H9 (cell line): ENCODE data around the gene PRAC2. TPM values are rescaled to one million over a fixed set of nuclear protein-coding genes. Genes with fewer than 3 reads are reported as not detected.

Experiments used
- DNase-seq: peaks from one replicate; pipeline ENCODE4 v3.0.0-alpha.2; 2017
- H2AFZ ChIP-seq: one replicate; pipeline ENCODE4 v1.6.1; 2013; ENCODE audit warnings: mild to moderate bottlenecking, low read length, control low read depth, moderate library complexity
- H2AK5ac ChIP-seq: 2 replicates; pipeline ENCODE4 v1.6.1; 2013; ENCODE audit warnings: low read length, control low read depth, mixed read lengths; ENCODE audit not compliant: insufficient read length
- H2BK120ac ChIP-seq: one replicate; pipeline ENCODE4 v1.6.1; 2013; ENCODE audit warnings: low read depth, mild to moderate bottlenecking, low read length, control low read depth, inconsistent platforms; ENCODE audit not compliant: poor library complexity, severe bottlenecking
- H2BK12ac ChIP-seq: 2 replicates; pipeline ENCODE4 v1.6.1; 2013; ENCODE audit warnings: low read length, control low read depth, mixed read lengths, low read depth; ENCODE audit not compliant: insufficient read length
- H2BK15ac ChIP-seq: 2 replicates; pipeline ENCODE4 v1.6.1; 2013; ENCODE audit warnings: low read depth, low read length, control low read depth
- H2BK20ac ChIP-seq: one replicate; pipeline ENCODE4 v1.6.1; 2013; ENCODE audit warnings: low read depth, mild to moderate bottlenecking, low read length, control low read depth, inconsistent platforms; ENCODE audit not compliant: poor library complexity, severe bottlenecking
- H2BK5ac ChIP-seq: 2 replicates; pipeline ENCODE4 v1.6.1; 2013; ENCODE audit warnings: low read length, control low read depth, mixed read lengths; ENCODE audit not compliant: insufficient read length
- H3K14ac ChIP-seq: 2 replicates; pipeline ENCODE4 v1.6.1; 2013; ENCODE audit warnings: low read length, control low read depth; ENCODE audit not compliant: insufficient read depth
- H3K18ac ChIP-seq: 2 replicates; pipeline ENCODE4 v1.6.1; 2013; ENCODE audit warnings: low read depth, mild to moderate bottlenecking, mixed read lengths, low read length, control low read depth; ENCODE audit not compliant: insufficient read length
- H3K23ac ChIP-seq: 2 replicates; pipeline ENCODE4 v1.6.1; 2013; ENCODE audit warnings: low read length, control low read depth, mixed read lengths, low read depth; ENCODE audit not compliant: insufficient read length
- H3K23me2 ChIP-seq: 2 replicates; pipeline ENCODE4 v1.6.1; 2013; ENCODE audit warnings: low read depth, mild to moderate bottlenecking, mixed read lengths, low read length, control low read depth; ENCODE audit not compliant: insufficient read length, poor library complexity, severe bottlenecking
- H3K27ac ChIP-seq: 2 replicates; pipeline ENCODE4 v1.5.1; 2013; ENCODE audit warnings: low read length, control low read depth, mixed read lengths, low read depth; ENCODE audit not compliant: insufficient read length
- H3K27me3 ChIP-seq: 2 replicates; pipeline ENCODE4 v1.6.1; 2013; ENCODE audit warnings: low read length, control low read depth, inconsistent platforms; ENCODE audit not compliant: insufficient read depth
- H3K4ac ChIP-seq: 2 replicates; pipeline ENCODE4 v1.6.1; 2013; ENCODE audit warnings: low read depth, mild to moderate bottlenecking, control low read depth, inconsistent platforms, low read length, moderate library complexity
- H3K4me1 ChIP-seq: 2 replicates; pipeline ENCODE4 v1.6.1; 2013; ENCODE audit warnings: low read length, control low read depth, inconsistent platforms; ENCODE audit not compliant: insufficient read depth
- H3K4me2 ChIP-seq: 2 replicates; pipeline ENCODE4 v1.6.1; 2013; ENCODE audit warnings: low read length, control low read depth, mixed read lengths; ENCODE audit not compliant: insufficient read length, insufficient read depth
- H3K56ac ChIP-seq: 2 replicates; pipeline ENCODE4 v1.6.1; 2013; ENCODE audit warnings: low read depth, mild to moderate bottlenecking, mixed read lengths, low read length, control low read depth; ENCODE audit not compliant: insufficient read length
- H3K79me1 ChIP-seq: 2 replicates; pipeline ENCODE4 v1.6.1; 2013; ENCODE audit warnings: low read depth, mild to moderate bottlenecking, moderate library complexity, low read length, control low read depth, inconsistent platforms; ENCODE audit not compliant: insufficient read depth, poor library complexity, severe bottlenecking
- H3K79me2 ChIP-seq: 2 replicates; pipeline ENCODE4 v1.6.1; 2013; ENCODE audit warnings: low read length, control low read depth, inconsistent platforms; ENCODE audit not compliant: insufficient read depth
- H3K9ac ChIP-seq: 2 replicates; pipeline ENCODE4 v1.6.1; 2013; ENCODE audit warnings: low read length, control low read depth, mixed read lengths; ENCODE audit not compliant: insufficient read length; ENCODE audit errors: extremely low read depth
- H3K9me3 ChIP-seq: one replicate; pipeline ENCODE4 v1.6.1; 2013; ENCODE audit warnings: low read depth, low read length, inconsistent platforms; ENCODE audit not compliant: control insufficient read depth
- H3T11ph ChIP-seq: one replicate; pipeline ENCODE4 v1.6.1; 2013; ENCODE audit warnings: mild to moderate bottlenecking, low read length, control low read depth, inconsistent platforms
- H4K20me1 ChIP-seq: one replicate; pipeline ENCODE4 v1.6.1; 2013; ENCODE audit not compliant: control insufficient read depth, insufficient read length, insufficient read depth
- H4K5ac ChIP-seq: 2 replicates; pipeline ENCODE4 v1.6.1; 2013; ENCODE audit warnings: low read depth, mild to moderate bottlenecking, mixed read lengths, low read length, control low read depth; ENCODE audit not compliant: insufficient read length
- H4K8ac ChIP-seq: replicated peaks from 2 replicates; pipeline ENCODE4 v1.6.1; 2013; ENCODE audit warnings: low read length, control low read depth, mixed read lengths, low read depth; ENCODE audit not compliant: insufficient read length
- H4K91ac ChIP-seq: 2 replicates; pipeline ENCODE4 v1.6.1; 2013; ENCODE audit warnings: low read depth, mild to moderate bottlenecking, moderate library complexity, mixed read lengths, low read length, control low read depth; ENCODE audit not compliant: insufficient read length
- H3K27ac Mint-ChIP-seq, 3 experiments: 2 replicates in 2 of 3; 3 replicates in 1 of 3; pipeline ENCODE4 v1.8.0; 2020 to 2021; ENCODE audit warnings: mixed read lengths in 3 of 3, mild to moderate bottlenecking in 1 of 3, moderate library complexity in 1 of 3
- H3K27me3 Mint-ChIP-seq: 2 replicates; pipeline ENCODE4 v1.8.0; 2021; ENCODE audit warnings: low read depth, mild to moderate bottlenecking, moderate library complexity, mixed read lengths
- H3K36me3 Mint-ChIP-seq, 3 experiments: 2 replicates in 2 of 3; 3 replicates in 1 of 3; pipeline ENCODE4 v1.8.0; 2020 to 2021; ENCODE audit warnings: low read depth in 3 of 3, mixed read lengths in 3 of 3; ENCODE audit not compliant: insufficient read depth in 1 of 3
- H3K4me1 Mint-ChIP-seq, 2 experiments: 2 replicates each; pipeline ENCODE4 v1.8.0; 2020; ENCODE audit warnings: mixed read lengths in 2 of 2
- H3K4me3 Mint-ChIP-seq, 2 experiments: 2 replicates in 1 of 2; 3 replicates in 1 of 2; pipeline ENCODE4 v1.8.0; 2020 to 2021; ENCODE audit warnings: mild to moderate bottlenecking in 2 of 2, mixed read lengths in 2 of 2, moderate library complexity in 1 of 2
- H3K9me3 Mint-ChIP-seq, 2 experiments: 2 replicates in 1 of 2; 3 replicates in 1 of 2; pipeline ENCODE4 v1.8.0; 2020; ENCODE audit warnings: mild to moderate bottlenecking in 2 of 2, mixed read lengths in 2 of 2, moderate library complexity in 1 of 2
- WGBS: extraction: QIAGEN DNeasy Blood & Tissue Kit; methylation state at CpG from one replicate; pipeline ENCODE4 v1.1.7; 2013; ENCODE audit warnings: missing lambda C conversion rate, low lambda C conversion rate, mixed read lengths; ENCODE audit not compliant: insufficient read length; ENCODE audit errors: extremely low coverage; 5-methylcytosine and 5-hydroxymethylcytosine counted together
- total RNA-seq: library from RNA; stranded (reverse); gene quantifications from 2 replicates; pipeline ENCODE4 v1.2.1, GENCODE V29; 2021
- TF ChIP-seq, protein P1 (sequence below): fragments of 200-600 bp; sonication (generic); conservative IDR thresholded peaks from 3 replicates; pipeline ENCODE4 v1.8.0; 2021; ENCODE audit warnings: antibody characterized with exemption, mild to moderate bottlenecking

Gene PRAC2
- total RNA-seq, 1 experiment from 2014 or later, result not detected

DNA sequence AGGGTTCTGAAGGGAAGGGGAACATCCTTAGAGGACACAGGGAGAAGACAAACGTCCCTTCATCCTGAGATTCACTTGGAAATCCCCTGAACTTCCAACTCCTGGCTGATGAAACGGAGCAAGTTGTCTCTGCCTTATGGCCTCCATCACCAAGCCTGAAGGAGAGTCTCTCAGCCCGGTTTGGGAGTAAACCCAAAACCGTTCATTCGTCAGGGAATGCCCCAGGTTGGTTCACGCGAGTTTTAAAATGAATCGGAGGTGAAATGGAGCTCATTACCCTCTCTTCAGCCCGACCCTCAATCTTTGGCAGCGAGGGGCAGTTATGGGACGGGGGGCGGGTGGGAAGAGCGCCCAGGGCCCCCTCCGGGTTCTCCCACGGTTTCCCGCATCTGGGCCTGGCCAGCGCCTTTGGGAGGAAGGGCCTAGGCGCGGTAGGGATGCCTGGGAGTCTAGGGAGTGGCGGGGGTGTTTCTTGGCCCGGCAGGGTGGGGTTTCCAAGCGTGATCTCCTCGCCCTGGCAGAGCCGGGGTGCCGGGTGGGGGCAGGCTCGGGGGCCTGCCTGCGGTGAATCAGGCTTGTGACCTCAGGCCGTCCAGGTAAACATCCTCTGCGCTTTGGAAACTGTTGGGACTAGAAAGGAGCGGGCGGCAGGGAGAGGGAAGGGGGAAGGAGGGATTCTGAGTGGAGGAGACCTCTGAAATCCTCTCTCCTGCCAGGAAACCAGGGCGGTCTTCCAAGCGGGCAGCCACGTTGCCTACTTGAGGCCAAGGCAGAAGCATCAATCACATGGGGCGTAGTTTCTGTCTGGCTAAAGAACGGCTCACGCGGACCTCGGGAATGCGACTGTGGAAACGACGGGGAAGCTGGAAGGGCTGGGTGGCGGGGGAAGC is 29.7 kb downstream of the PRAC2 start:
- H4K91ac ChIP-seq, result no peak overlapping the region
- H2BK12ac ChIP-seq, result no peak overlapping the region
- no peaks in the 10 kb centered on the region for H3K79me1 ChIP-seq
- no peak overlapping the region for H3K27ac ChIP-seq
- H3K18ac ChIP-seq, result no peak overlapping the region
- H3K79me2 ChIP-seq, result no peaks in the 10 kb centered on the region
- no peaks in the 10 kb centered on the region for H4K20me1 ChIP-seq
- WGBS, result no CpG with 5 or more reads among the region's 43 CpGs
- no peak overlapping the region for H3K56ac ChIP-seq
- no peak overlapping the region for H3K14ac ChIP-seq
- Mint-ChIP-seq H3K4me3 (no peak overlapping the region), H3K9me3 (peaks cover 0 to 5% of the 10 kb centered on the region in 2 experiments; a peak in 2 of 5 replicates), H3K27me3 (peaks cover 100% of the 10 kb centered on the region), H3K36me3 (no peaks in the 10 kb centered on the region; a peak in 1 of 7 replicates), H3K4me1 (peaks cover 5 to 8% of the 10 kb centered on the region in 2 experiments), H3K27ac (no peak overlapping the region)
- no peak overlapping the region for H3K23ac ChIP-seq
- H3T11ph ChIP-seq, result no peak overlapping the region
- no peak overlapping the region for H3K4ac ChIP-seq
- no peaks in the 10 kb centered on the region for H3K9me3 ChIP-seq
- H2AFZ ChIP-seq, result no peak overlapping the region
- no peak overlapping the region for H2BK20ac ChIP-seq
- no peaks in the 10 kb centered on the region for H3K4me1 ChIP-seq
- TF ChIP-seq, protein P1, sequence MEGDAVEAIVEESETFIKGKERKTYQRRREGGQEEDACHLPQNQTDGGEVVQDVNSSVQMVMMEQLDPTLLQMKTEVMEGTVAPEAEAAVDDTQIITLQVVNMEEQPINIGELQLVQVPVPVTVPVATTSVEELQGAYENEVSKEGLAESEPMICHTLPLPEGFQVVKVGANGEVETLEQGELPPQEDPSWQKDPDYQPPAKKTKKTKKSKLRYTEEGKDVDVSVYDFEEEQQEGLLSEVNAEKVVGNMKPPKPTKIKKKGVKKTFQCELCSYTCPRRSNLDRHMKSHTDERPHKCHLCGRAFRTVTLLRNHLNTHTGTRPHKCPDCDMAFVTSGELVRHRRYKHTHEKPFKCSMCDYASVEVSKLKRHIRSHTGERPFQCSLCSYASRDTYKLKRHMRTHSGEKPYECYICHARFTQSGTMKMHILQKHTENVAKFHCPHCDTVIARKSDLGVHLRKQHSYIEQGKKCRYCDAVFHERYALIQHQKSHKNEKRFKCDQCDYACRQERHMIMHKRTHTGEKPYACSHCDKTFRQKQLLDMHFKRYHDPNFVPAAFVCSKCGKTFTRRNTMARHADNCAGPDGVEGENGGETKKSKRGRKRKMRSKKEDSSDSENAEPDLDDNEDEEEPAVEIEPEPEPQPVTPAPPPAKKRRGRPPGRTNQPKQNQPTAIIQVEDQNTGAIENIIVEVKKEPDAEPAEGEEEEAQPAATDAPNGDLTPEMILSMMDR, result no peak
- H3K23me2 ChIP-seq, result no peaks in the 10 kb centered on the region
- no peak overlapping the region for H3K9ac ChIP-seq
- DNase-seq, result peak; percentile 47
- no peak overlapping the region for H2BK120ac ChIP-seq
- peaks cover 97% of the 10 kb centered on the region for H3K27me3 ChIP-seq
- no peak overlapping the region for H3K4me2 ChIP-seq
- H2BK15ac ChIP-seq, result no peak overlapping the region
- no peak overlapping the region for H2AK5ac ChIP-seq
- H4K8ac ChIP-seq, result no peak overlapping the region
- H4K5ac ChIP-seq, result no peak overlapping the region
- H2BK5ac ChIP-seq, result no peak overlapping the region
